K562 (cell line): ENCODE results near the gene MFSD11. TPM values are rescaled to one million over a fixed set of nuclear protein-coding genes. Genes with fewer than 3 reads are reported as not detected.

Experiments
- CEBPG ChIP-seq, 3 experiments: fragments of 200-800 bp in 1 of 3; sonication (Bioruptor generic) in 1 of 3; sonication (generic) in 1 of 3; formaldehyde crosslinking in 1 of 3; IDR thresholded peaks in 2 of 3; conservative IDR thresholded peaks in 1 of 3; 2 replicates each; pipeline versions ENCODE4 v1.6.1 to v1.8.0; 2016 to 2022; ENCODE audit warnings: missing compliant biosample characterization in 2 of 3, missing genetic modification characterization in 2 of 3, mild to moderate bottlenecking in 1 of 3, missing genetic modification reagents in 1 of 3
- CREB5 ChIP-seq: fragments of 250-450 bp; sonication (Bioruptor Pico); IDR thresholded peaks from 2 replicates; pipeline ENCODE4 v1.5.0; 2020; ENCODE audit warnings: mild to moderate bottlenecking
- E2F6 ChIP-seq, 2 experiments: IDR thresholded peaks; 2 replicates each; pipeline ENCODE4 v1.6.1; 2011; ENCODE audit warnings: borderline replicate concordance in 1 of 2, control low read depth in 1 of 2, low read depth in 1 of 2, low read length in 1 of 2, mild to moderate bottlenecking in 1 of 2, mixed read lengths in 1 of 2, moderate library complexity in 1 of 2; ENCODE audit not compliant: insufficient read depth in 1 of 2, insufficient read length in 1 of 2, poor library complexity in 1 of 2, severe bottlenecking in 1 of 2; ENCODE audit errors: extremely low read depth in 1 of 2
- FOXA1 ChIP-seq: fragments of 450-650 bp; IDR thresholded peaks from 2 replicates; pipeline ENCODE4 v1.6.1; 2016; ENCODE audit warnings: mild to moderate bottlenecking, borderline replicate concordance
- GTF2F1 ChIP-seq: IDR thresholded peaks from 2 replicates; pipeline ENCODE4 v1.6.1; 2011; ENCODE audit warnings: low read depth, low read length, improper control_type of control experiment
- HDAC6 ChIP-seq: IDR thresholded peaks from 2 replicates; pipeline ENCODE4 v1.6.1; 2012; ENCODE audit warnings: low read depth, mild to moderate bottlenecking, control low read depth, inconsistent platforms, low read length, moderate library complexity
- PTRF ChIP-seq: fragments of 450-650 bp; IDR thresholded peaks from 2 replicates; pipeline ENCODE4 v1.6.1; 2016; ENCODE audit warnings: mild to moderate bottlenecking, missing genetic modification characterization, missing compliant biosample characterization
- RB1 ChIP-seq: fragments of 450-650 bp; IDR thresholded peaks from 2 replicates; pipeline ENCODE4 v1.6.1; 2017; ENCODE audit warnings: low read depth, mild to moderate bottlenecking
- SMAD3 ChIP-seq: fragments of 450-650 bp; formaldehyde crosslinking; conservative IDR thresholded peaks from 2 replicates; pipeline ENCODE4 v1.4.0; 2020; ENCODE audit warnings: mild to moderate bottlenecking
- SNIP1 ChIP-seq: fragments of 450-650 bp; IDR thresholded peaks from 2 replicates; pipeline ENCODE4 v1.7.1; 2017; ENCODE audit warnings: low read depth, mild to moderate bottlenecking
- TAF15 ChIP-seq: fragments of 200-400 bp; formaldehyde crosslinking; IDR thresholded peaks from 2 replicates; pipeline ENCODE4 v1.6.1; 2017; ENCODE audit warnings: mild to moderate bottlenecking, low read depth, low read length, moderate library complexity
- ZBTB8A ChIP-seq: fragments of 450-650 bp; IDR thresholded peaks from 2 replicates; pipeline ENCODE4 v1.6.1; 2018; ENCODE audit warnings: mild to moderate bottlenecking, moderate library complexity; ENCODE audit not compliant: partially characterized antibody
- ZNF121 ChIP-seq: sonication (generic); formaldehyde crosslinking; conservative IDR thresholded peaks from 2 replicates; pipeline ENCODE4 v1.8.0; 2022; ENCODE audit warnings: missing genetic modification reagents
- ZNF175 ChIP-seq: fragments of 200-800 bp; sonication (Bioruptor generic); IDR thresholded peaks from 2 replicates; pipeline ENCODE4 v1.6.1; 2016; ENCODE audit warnings: low read depth, mild to moderate bottlenecking, missing genetic modification characterization, missing compliant biosample characterization
- ZNF3 ChIP-seq: fragments of 250-450 bp; sonication (Bioruptor Pico); IDR thresholded peaks from 2 replicates; pipeline ENCODE4 v1.5.0; 2021; ENCODE audit warnings: mild to moderate bottlenecking, moderate library complexity
- ZNF41 ChIP-seq: fragments of 250-450 bp; sonication (Bioruptor Pico); conservative IDR thresholded peaks from 2 replicates; pipeline ENCODE4 v1.4.0; 2020; ENCODE audit warnings: mild to moderate bottlenecking
- polyA plus RNA-seq, 8 experiments: library from polyadenylated mRNA; depleted of rRNA in 4 of 8; stranded (reverse) in 5 of 8; unstranded in 3 of 8; fragments of >200 nt; fragmentation: Nextera tagmentation in 2 of 8; fragmentation: Illumina TruSeq in 1 of 8; extraction: Ambion mirVana in 2 of 8; extraction: Trizol in 1 of 8; gene quantifications; 2 replicates each; pipeline versions ENCODE4 v1.2.1 to v1.2.3, GENCODE V29; 2011 to 2014; ENCODE audit warnings: inconsistent platforms in 1 of 8, missing spikeins in 1 of 8
- total RNA-seq, 7 experiments: library from RNA; depleted of rRNA in 6 of 7; stranded (reverse); fragments of >200 nt in 6 of 7; fragmentation: Illumina TruSeq in 2 of 7; extraction: Trizol in 2 of 7; gene quantifications; 2 replicates each; pipeline versions ENCODE4 v1.2.1 to v1.2.3, GENCODE V29; 2011 to 2021; ENCODE audit warnings: low replicate concordance in 1 of 7
- TF ChIP-seq, protein P1 (sequence below): fragments of 250-450 bp; sonication (Bioruptor Pico); IDR thresholded peaks from 2 replicates; pipeline ENCODE4 v1.8.0; 2022; ENCODE audit warnings: inconsistent platforms, mild to moderate bottlenecking, moderate library complexity, borderline replicate concordance
- TF ChIP-seq, protein P2 (sequence below): sonication (generic); formaldehyde crosslinking; IDR thresholded peaks from 2 replicates; pipeline ENCODE4 v1.8.0; 2022; ENCODE audit warnings: missing genetic modification reagents, mild to moderate bottlenecking, borderline replicate concordance

MFSD11 gene
- total and polyA plus RNA-seq, 9 of the 15 experiments (the other 6 are each of a cell fraction or from before 2014, with no cell fraction given) = 14.4 to 24.5 (median 19.9) TPM

DNA sequence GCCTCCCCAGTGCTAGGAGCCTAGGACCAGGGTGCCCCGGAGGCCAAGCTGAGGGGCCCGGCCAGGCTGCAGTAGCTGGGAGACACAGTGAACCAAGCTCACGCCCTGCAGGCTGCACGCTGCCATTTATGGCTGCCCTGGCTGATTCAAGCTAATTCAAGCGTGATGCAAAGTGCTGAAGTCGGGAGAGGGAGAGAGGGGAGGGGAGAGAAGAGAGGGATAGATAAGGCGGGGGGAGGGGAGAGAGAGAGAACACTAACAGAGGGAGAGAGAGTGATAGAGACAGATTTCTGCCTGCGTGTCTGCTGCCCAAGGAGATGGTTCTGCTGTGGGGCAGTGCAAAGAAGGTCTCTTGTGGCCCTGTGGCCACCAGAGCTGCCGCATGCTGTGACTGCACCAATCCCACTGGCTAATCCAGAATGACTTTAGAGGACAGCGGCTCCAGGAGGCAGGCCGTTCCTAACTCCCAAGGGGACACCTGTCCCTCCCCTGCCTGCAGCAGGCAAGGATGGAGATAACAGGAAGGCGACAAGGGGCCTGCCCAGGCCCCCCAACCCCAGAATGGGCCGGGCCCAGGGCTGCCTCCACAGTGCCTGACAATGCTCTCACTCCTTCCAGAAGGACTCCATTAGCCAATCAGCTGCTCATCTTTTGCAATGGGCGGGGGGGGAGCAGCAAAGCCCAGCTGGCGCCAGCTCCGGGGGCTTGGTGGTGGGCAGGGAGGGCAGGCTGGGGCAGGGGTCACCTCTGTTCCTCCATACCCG is 40.0 kb upstream of the MFSD11 start (continued):
- TF ChIP-seq ZNF121 (CRISPR knock-in tag) = no peak
- TF ChIP-seq, protein P1, sequence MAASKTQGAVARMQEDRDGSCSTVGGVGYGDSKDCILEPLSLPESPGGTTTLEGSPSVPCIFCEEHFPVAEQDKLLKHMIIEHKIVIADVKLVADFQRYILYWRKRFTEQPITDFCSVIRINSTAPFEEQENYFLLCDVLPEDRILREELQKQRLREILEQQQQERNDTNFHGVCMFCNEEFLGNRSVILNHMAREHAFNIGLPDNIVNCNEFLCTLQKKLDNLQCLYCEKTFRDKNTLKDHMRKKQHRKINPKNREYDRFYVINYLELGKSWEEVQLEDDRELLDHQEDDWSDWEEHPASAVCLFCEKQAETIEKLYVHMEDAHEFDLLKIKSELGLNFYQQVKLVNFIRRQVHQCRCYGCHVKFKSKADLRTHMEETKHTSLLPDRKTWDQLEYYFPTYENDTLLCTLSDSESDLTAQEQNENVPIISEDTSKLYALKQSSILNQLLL (CRISPR knock-in tag) = no peak
- no peak for TF ChIP-seq ZNF3 (CRISPR knock-in tag)
- no peak for TF ChIP-seq ZNF41 (CRISPR knock-in tag)
- peak; percentile 67 for TF ChIP-seq CEBPG (CRISPR knock-in tag; IDR thresholded peaks at IDR 0.05)
- TF ChIP-seq CEBPG (tag; conservative IDR thresholded peaks at IDR 0.05 in 1 of 2, IDR thresholded peaks at IDR 0.05 in 1 of 2) = no peak; a peak in 1 of 4 replicates
- TF ChIP-seq TAF15 = no peak
- TF ChIP-seq FOXA1 = no peak
- TF ChIP-seq, protein P2, sequence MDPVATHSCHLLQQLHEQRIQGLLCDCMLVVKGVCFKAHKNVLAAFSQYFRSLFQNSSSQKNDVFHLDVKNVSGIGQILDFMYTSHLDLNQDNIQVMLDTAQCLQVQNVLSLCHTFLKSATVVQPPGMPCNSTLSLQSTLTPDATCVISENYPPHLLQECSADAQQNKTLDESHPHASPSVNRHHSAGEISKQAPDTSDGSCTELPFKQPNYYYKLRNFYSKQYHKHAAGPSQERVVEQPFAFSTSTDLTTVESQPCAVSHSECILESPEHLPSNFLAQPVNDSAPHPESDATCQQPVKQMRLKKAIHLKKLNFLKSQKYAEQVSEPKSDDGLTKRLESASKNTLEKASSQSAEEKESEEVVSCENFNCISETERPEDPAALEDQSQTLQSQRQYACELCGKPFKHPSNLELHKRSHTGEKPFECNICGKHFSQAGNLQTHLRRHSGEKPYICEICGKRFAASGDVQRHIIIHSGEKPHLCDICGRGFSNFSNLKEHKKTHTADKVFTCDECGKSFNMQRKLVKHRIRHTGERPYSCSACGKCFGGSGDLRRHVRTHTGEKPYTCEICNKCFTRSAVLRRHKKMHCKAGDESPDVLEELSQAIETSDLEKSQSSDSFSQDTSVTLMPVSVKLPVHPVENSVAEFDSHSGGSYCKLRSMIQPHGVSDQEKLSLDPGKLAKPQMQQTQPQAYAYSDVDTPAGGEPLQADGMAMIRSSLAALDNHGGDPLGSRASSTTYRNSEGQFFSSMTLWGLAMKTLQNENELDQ (CRISPR knock-in tag) = no peak
- no peak for TF ChIP-seq HDAC6
- no peak for TF ChIP-seq E2F6 (IDR thresholded peaks at IDR 0.05; ENCODE audit: borderline replicate concordance in 1 of 2, extremely low read depth in 1 of 2, insufficient read depth in 1 of 2, insufficient read length in 1 of 2, low read depth in 1 of 2, low read length in 1 of 2, poor library complexity in 1 of 2, severe bottlenecking in 1 of 2)
- TF ChIP-seq GTF2F1 = no peak
- no peak for TF ChIP-seq PTRF (tag)
- no peak for TF ChIP-seq SNIP1
- no peak for TF ChIP-seq CREB5 (CRISPR knock-in tag)
- TF ChIP-seq ZBTB8A = no peak
- TF ChIP-seq RB1 = no peak
- no peak for TF ChIP-seq SMAD3 (CRISPR knock-in tag)
- no peak for TF ChIP-seq ZNF175
